GM19324 (cell line): ENCODE measurements around the gene MAP2K1.
A peak's percentile ranks its signal among the peaks of the same experiment; 100 is the strongest.
"Not testable (repeated sequence)": the region's sequence is repeated elsewhere in the genome, so short reads cannot be mapped to it uniquely, and the experiment has no call there.

ENCODE experiments used
- ATAC-seq: cut with Tn5 transposase; IDR thresholded peaks from one replicate; pipeline ENCODE4 v1.9.1; 2021; ENCODE audit warnings: mild to moderate bottlenecking, moderate library complexity; ENCODE audit not compliant: unreplicated experiment, low FRiP score

The MAP2K1 gene

DNA sequence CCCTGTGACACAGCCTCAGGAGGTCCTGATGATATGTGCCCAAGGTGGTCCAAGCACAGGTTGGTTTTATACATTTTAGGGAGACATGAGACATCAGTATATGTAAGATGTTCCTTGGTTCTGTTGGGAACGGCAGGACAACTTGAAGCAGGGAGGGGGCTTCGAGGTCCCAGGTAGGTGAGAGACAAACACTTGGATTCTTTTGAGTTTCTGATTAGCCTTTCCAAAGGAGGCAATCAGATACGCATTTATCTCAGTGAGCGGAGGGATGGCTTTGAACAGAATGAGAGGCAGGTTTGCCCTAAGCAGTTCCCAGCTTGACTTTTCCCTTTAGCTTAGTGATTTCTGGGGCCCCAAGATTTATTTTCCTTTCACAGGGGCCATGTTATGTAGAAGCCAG is 84.1 kb downstream of the MAP2K1 start:
- not testable (repeated sequence) for ATAC-seq

DNA sequence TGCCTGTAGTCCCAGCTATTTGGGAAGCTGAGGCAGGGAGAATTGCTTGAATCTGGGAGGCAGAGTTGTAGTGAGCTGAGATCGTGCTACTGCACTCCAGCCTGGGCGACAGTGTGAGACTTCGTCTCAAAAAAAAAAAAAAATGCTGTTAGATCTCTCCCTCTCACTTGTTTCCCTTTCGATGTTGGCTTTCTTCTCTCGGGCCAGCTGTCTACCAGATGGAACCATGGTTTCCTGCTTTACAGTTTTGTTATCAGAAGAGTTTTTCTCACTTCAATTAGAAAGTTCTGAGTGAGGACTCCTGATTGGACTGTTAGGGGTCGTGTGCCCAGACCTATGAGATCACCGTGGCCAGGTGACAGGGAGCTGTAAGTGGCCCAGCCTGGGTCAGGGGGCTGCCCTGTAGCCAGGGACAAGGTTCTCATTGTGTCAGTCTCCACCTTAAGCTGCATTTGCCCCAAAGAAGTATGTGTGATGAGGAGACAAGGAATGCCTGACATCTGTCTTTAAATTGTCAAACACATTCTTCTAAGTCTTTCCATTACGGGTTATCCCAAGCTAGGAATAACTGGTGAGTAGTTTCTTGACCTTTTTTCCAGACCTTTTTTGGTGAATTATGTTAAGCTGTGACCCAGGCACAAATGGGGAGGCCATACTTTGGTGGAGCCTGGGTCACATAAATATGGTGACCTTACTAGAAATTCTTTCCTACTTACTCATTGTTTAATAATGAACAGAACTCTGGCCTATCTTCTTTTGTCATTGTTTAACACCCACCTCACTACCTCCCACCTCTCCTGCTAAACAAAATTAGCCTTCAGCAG is 85.7 kb downstream of the MAP2K1 start:
- ATAC-seq: peak; percentile 46

DNA sequence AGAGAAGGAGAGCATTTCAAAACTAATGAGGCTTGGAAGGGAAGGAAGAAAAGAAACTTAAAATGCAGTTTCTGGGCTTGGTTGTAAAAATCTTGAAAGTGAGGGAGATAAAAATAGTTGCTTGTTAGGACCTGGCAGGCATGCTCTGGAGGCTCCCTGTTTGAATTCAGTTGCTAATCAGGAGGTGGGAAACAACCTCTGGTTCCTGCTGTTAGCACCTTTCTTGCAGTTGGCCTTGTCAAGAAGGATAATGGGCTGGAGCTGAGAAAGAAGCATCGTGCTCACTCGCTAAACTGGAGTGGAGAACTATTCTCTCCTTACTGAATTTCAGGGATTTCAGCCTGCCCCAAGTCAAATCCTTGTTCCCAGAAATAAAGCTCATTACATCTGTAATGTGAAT is 87.4 kb downstream of the MAP2K1 start:
- no peak for ATAC-seq

- ATAC-seq: no peak
Observed at GRCh38 chr15:66474963-66475362, 88.3 kb downstream of the MAP2K1 start.

DNA sequence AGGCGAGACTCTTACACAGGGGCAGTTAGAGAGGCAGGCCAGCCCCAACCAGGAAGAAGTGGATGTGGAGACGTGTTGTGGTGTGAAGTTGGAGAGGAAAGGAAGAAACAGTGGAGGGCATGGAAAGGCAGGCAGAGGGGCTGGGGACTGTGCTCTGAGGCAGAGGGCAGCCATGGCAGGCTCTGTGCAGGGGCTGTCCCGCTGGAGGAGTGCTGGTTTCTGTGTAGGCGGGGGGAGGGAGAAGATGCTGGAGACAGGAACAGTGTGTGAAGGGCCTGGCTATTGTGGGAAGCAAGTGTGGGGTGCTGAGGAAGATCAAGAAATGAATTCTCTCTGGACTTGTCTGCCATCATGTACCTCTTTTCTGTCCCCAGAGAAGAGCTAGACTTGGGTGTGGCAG is 89.8 kb downstream of the MAP2K1 start:
- no peak for ATAC-seq

- ATAC-seq: no peak
Observed at GRCh38 chr15:66477011-66477410, 90.3 kb downstream of the MAP2K1 start.

GRCh38 chr15:66480267-66480666 is 93.6 kb downstream of the MAP2K1 start:
- ATAC-seq: no peak

- ATAC-seq: no peak
Observed at GRCh38 chr15:66481107-66481856, 94.6 kb downstream of the MAP2K1 start.

DNA sequence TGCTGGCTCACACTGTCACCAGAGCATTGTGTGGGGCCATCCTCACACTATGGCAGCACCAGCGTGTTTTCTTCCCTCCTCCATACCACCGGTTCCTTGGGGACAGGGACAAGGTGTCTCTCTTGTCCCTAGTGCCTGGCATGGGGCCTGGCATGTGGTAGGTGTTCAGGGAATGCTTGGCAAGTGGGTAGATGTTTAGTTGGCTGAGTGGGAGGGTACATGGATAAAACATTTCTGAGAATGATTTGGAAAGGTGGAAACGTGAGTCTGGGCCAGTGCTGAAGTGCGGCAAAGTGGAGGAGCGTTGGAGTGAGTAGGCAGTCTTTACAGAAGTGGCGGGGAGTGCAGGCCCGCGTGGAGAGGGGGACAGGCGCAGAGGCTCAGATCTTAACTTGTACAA is 95.8 kb downstream of the MAP2K1 start:
- ATAC-seq: no peak

- ATAC-seq: no peak
Observed at GRCh38 chr15:66483131-66483566, 96.4 kb downstream of the MAP2K1 start.

GRCh38 chr15:66484539-66485112 is 97.9 kb downstream of the MAP2K1 start:
- ATAC-seq: no peak

DNA sequence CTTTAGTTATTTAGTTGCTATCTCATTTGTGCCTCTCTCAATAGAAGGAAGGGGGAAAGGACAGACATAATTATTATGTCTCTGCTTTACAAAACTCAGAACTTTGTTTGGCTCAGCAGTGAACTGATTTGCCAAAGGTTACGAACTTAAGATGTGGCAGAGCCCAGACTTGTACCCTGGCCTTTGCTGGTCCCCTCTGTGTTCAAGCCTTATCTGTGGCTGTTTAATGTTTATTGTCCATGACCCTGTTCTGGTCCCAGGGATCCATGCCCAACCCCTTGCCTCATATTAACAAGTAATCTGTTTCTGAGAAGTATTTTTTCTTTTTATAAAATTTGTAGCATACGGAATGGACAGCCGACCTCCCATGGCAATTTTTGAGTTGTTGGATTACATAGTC is 100.2 kb downstream of the MAP2K1 start:
- no peak for ATAC-seq

DNA sequence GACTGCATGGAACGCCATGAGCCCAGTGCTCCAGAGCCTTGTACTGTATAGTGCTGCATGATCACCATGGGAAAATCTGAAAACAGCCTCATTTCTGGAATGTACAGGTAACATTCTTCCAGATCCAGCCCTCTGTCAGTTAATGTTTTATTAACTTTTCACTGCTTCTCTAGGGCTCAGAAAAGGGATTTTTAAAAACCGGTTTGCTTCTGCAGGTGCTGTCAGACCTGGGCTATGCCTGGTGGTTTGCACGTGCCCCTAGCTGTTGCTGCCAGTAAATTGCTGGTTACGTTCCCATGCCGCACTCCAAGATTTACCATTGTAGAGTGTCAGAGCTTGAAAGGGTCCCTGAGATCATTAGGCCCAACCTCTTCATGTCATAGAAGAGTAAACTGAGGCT is 101.8 kb downstream of the MAP2K1 start:
- ATAC-seq: no peak

DNA sequence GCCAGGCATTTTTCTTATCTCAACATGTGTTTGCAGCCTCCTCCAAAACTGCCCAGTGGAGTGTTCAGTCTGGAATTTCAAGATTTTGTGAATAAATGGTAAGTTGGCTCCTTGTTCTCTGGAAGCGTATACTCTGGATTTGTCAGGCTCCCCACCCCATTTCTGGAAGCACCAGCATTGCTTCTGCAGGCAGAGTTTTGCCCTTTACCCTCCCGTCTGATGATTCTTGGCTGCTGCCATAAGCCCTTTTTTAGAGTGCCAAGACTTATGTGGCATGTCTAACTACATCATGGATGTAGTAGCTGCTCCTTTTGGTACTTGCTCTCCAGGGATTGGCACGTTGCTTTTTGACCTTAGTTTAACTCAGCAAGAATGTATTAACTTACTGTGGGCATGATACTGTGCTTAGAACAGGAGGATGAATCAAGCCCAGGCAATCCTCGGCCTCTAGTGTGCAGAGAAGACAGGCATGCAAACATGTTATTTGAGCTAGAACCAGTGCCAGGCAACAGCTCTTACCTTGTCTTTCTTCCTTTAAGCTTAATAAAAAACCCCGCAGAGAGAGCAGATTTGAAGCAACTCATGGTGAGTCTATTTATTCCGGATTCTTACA is 102.6 kb downstream of the MAP2K1 start:
- ATAC-seq: no peak

GRCh38 chr15:66491846-66492245 is 105.1 kb downstream of the MAP2K1 start:
- no peak for ATAC-seq

GRCh38 chr15:66494262-66494661 is 107.5 kb downstream of the MAP2K1 start:
- no peak for ATAC-seq

GRCh38 chr15:66496951-66497501 is 110.3 kb downstream of the MAP2K1 start:
- no peak for ATAC-seq

- peak; percentile 91 for ATAC-seq
Observed at GRCh38 chr15:66497502-66498455, 111.1 kb downstream of the MAP2K1 start, which contains the start of gene SNAPC5. Gene SNAPC5, minus strand, starts transcription at chr15:66497762. Its CDS starts 31 bp downstream, at chr15:66497731.
